DOHH2 (cell line): ENCODE measurements around the gene CFAP68.
"Not testable (repeated sequence)": the region's sequence is repeated elsewhere in the genome, so short reads cannot be mapped to it uniquely, and the experiment has no call there.

Experiments
- EZH2phosphoT487 ChIP-seq: fragments of 200-600 bp; sonication (generic); IDR thresholded peaks from 2 replicates; pipeline ENCODE4 v1.6.1; 2017; ENCODE audit warnings: borderline replicate concordance, mild to moderate bottlenecking, antibody characterized with exemption, low read length, moderate library complexity, mixed read lengths
- TF ChIP-seq, protein P1 (sequence below): fragments of 200-600 bp; sonication (generic); IDR thresholded peaks from one replicate; pipeline ENCODE4 v1.5.1; 2014; ENCODE audit warnings: antibody characterized with exemption, mild to moderate bottlenecking, low read depth, low read length; ENCODE audit not compliant: poor library complexity, severe bottlenecking

DNA sequence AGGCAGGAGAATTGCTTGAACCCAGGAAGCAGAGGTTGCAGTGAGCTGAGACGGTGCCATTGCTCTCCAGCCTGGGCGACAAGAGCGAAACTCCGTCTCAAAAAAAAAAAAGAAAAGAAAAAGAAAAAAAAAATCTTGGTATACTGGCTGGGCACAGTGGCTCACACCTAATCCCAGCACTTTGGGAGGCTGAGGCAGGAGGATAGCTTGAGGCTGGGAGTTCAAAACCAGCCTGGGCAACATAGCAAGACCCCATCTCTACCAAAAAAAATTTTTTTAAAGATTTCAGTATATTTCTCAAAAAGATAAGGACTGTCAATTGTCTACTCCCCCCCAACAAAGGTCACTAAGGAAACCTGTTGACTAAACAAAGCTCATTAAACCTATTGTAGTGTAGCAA is 5.7 kb downstream of the CFAP68 start:
- TF ChIP-seq, protein P1, sequence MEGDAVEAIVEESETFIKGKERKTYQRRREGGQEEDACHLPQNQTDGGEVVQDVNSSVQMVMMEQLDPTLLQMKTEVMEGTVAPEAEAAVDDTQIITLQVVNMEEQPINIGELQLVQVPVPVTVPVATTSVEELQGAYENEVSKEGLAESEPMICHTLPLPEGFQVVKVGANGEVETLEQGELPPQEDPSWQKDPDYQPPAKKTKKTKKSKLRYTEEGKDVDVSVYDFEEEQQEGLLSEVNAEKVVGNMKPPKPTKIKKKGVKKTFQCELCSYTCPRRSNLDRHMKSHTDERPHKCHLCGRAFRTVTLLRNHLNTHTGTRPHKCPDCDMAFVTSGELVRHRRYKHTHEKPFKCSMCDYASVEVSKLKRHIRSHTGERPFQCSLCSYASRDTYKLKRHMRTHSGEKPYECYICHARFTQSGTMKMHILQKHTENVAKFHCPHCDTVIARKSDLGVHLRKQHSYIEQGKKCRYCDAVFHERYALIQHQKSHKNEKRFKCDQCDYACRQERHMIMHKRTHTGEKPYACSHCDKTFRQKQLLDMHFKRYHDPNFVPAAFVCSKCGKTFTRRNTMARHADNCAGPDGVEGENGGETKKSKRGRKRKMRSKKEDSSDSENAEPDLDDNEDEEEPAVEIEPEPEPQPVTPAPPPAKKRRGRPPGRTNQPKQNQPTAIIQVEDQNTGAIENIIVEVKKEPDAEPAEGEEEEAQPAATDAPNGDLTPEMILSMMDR: not testable (repeated sequence)
- TF ChIP-seq EZH2phosphoT487: not testable (repeated sequence)
